Measurements from ENCODE around the gene LBHD2.
"Not testable (repeated sequence)": the region's sequence is repeated elsewhere in the genome, so short reads cannot be mapped to it uniquely, and the experiment has no call there.

The LBHD2 gene

DNA sequence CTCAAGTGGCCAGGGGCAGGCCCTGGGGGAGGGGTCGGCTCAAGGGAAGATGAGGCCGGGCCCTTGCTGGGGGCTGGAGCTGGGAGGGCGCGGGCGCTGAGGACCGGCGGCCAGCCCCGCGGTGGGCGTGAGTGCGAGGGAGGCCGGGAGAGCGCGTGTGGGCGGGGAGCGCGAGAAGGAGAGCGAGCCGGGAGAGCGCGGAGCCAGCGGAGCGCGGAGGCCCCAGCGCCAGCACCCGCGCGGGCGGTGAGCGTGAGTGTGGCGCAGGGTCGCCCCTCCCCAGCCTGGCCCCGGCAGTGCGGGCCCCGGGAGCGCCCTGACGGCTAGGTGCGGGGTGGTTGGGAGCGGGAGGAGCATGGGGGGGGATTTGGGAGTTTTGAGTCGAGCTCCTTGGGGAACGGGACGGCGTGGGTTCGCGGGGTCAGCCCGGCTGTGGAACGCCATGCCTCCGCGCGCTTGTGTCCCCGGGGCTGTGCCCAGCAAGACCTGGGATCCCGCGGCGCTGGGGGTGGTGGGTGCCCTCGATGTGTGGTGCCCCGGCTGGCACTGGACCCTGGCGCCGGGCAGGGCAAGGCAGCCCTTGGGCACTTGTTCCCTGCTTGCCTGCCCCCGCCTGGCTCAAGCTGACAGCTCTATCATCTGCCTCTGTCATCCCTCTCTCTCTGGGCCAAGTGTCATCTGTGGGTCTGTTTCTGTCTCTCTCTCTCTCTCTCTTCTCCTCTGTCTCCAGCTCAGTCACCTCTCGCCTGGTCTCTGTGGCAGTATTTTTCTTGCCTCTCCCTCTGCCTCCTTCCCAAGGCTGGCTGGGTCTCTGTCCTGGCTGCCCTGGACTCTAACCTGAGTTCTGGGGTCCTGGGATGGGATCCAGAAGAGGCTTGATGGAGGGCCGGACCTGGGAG, at the start of gene LBHD2:
Gene LBHD2, plus strand, starts transcription at position 190 of the 899 bp plus-strand sequence. CDS start 1,803 bp downstream, outside the sequence.
- no peak for DNase-seq

DNA sequence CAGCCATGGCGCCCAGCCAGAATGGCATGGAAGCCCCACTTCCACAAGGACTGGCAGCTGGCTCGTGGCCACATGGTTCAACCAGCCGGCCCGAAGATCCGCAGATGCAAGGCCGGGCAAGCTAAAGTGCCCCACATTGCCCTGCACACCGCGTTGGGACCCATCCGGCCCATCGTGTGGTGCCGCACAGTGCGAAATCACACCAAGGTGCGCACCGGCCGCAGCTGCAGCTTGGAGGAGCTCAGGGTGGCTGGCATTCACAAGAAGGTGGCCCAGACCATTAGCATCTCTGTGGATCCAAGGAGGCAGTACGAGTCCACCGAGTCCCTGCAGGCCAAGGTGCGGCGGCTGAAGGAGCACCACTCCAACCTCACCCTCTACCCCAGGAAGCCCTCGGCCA, 42.5 kb upstream of the LBHD2 start:
- DNase-seq = no peak

- no peak for DNase-seq
Measured at GRCh38 chr14:103043257-103044015, 40.6 kb upstream of the LBHD2 start.

- no peak for DNase-seq
Measured at GRCh38 chr14:103045371-103045869, 38.6 kb upstream of the LBHD2 start.

DNA sequence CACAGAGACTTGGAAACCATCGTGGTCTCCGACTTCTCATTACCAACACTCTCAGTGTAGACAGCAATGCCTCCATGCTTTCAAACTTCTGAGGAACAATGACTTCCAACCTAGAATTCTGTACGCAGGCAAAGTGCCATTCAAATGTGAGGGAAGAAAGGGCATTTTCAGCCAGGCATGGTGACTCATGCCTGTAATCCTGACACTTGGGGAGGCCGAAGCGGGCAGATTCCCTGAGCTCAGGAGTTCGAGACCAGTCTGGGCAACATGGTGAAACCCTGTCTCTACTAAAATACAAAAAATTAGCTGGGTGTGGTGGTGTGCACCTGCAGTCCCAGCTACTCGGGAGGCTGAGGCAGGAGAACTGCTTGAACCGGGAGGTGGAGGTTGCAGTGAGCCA, 36.6 kb upstream of the LBHD2 start:
- not testable (repeated sequence) for DNase-seq

- DNase-seq = no peak
Measured at GRCh38 chr14:103050935-103051334, 33.1 kb upstream of the LBHD2 start.

- DNase-seq = no peak
Measured at GRCh38 chr14:103052407-103052806, 31.6 kb upstream of the LBHD2 start.

DNA sequence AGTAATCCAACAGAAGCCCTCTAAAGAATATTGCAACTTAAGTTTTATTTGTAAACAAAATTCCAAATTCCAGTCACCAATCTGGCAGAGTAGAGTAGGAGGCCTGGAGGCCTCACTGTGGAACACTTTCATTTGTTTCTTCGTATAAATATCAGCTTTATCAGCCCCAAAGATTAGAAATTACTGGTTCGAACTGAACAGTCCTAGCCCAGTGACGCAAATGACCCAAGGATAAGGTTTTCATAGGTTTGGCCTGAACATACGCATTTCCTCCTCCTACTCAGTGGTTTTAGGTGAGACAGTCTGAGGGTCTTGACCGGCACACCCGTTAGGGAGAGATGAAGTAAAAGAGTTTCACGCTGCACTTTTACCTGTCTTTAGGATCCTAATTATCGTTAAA, 28.3 kb upstream of the LBHD2 start:
- DNase-seq = no peak

GRCh38 chr14:103056322-103057027, 27.5 kb upstream of the LBHD2 start:
- DNase-seq = no peak

GRCh38 chr14:103057028-103057371, 27.0 kb upstream of the LBHD2 start:
- no peak for DNase-seq

- DNase-seq = no peak
Measured at GRCh38 chr14:103057372-103058163, 26.4 kb upstream of the LBHD2 start, which contains the start of gene CDC42BPB. TSS of gene CDC42BPB (minus strand) at chr14:103057549. CDS start at chr14:103057173, 376 bp downstream.

GRCh38 chr14:103058164-103059055, 25.6 kb upstream of the LBHD2 start:
- no peak for DNase-seq

GRCh38 chr14:103059556-103059955, 24.5 kb upstream of the LBHD2 start:
- no peak for DNase-seq

DNA sequence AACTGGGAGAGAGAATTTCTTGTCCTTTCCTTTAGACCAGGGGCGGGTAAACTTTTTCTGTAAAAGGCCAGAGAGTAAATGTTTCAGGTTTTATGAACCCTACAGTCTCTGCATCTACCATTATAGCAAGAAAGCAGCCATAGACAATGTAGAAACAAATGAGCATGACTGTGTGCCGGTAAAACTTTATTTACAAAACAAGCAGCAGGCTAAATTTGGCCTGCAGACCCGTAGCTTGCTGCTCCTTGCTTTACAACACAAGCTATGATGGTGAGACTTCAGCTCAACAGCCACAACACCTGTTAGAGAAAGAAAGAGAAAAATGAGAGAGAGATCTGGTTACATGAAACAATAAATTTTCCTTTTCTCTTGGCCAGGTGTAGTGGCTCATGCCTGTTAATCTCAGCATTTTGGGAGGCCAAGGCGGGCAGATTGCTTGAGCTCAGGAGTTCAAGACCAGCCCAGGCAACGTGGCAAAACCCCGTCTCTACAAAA, 22.5 kb upstream of the LBHD2 start:
- no peak for DNase-seq

DNA sequence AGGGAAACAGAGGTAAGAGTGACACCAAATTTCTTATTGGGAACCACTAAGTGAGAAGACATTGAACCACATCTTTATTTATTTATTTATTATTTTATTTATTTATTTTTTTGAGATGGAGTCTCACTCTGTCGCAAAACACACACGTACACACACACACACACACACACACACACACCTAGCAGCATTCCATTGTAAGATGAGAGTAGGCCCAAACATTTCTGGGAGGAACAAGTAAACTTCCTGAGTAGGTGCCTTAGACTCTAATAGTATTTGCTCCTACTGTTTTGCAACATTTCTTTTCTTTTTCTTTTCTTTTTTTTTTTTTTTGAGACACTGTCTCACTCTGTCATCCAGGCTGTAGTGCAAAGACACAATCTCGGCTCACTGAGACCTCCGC, 19.6 kb upstream of the LBHD2 start:
- no peak for DNase-seq

- DNase-seq = no peak
Measured at GRCh38 chr14:103064978-103065377, 19.0 kb upstream of the LBHD2 start.

GRCh38 chr14:103065861-103066260, 18.1 kb upstream of the LBHD2 start:
- DNase-seq = no peak

DNA sequence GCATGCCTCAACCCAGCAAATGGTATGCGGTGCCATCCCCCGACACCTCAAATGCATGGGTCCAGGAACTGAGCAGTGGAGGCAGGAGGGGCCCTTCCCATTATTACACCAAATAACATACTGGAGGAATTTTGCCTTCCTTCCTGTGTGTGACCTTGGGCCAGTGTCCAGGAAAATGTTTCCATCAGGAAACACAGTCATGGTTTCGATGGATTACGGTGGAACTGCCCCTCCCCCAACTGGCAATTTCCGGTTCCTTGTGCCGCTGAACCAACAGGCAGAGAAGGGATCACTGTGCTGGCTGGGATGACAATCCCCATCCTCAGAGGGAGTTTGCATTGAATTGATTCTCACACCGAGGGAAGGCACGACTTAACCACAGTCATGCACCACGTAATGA, 17.6 kb upstream of the LBHD2 start:
- DNase-seq = no peak

DNA sequence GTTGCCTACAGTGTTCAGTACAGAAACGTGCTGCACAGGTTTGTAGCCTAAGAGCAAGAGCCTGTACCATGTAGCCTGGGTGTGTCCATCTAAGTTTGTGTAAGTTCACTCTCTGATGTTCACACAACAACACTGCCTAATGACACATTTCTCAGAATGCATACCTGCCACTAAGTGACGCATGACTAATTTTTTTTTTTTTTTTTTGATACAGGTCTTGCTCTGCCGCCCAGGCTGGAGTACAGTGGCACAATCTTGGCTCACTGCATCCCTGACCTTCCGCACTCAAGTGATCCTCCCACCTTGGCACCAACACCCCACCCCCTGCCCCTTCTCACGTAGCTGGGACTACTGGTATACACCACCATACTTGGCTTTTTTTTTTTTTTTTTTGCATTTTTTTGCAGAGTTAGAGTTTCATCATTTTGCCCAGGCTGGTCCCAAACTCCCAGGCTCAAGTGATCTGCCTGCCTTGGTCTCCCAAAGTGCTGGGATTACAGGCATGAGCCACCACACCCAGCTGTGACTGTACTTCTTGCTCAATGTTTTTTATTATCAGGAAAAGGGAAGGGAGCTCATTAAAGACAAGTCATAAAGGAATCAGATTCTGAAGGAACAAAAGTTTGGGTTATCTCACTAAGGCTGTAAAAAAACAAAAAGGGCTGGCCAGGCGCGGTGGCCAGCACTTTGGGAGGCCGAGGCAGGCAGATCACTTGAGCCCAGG, 16.6 kb upstream of the LBHD2 start:
- DNase-seq = no peak

DNA sequence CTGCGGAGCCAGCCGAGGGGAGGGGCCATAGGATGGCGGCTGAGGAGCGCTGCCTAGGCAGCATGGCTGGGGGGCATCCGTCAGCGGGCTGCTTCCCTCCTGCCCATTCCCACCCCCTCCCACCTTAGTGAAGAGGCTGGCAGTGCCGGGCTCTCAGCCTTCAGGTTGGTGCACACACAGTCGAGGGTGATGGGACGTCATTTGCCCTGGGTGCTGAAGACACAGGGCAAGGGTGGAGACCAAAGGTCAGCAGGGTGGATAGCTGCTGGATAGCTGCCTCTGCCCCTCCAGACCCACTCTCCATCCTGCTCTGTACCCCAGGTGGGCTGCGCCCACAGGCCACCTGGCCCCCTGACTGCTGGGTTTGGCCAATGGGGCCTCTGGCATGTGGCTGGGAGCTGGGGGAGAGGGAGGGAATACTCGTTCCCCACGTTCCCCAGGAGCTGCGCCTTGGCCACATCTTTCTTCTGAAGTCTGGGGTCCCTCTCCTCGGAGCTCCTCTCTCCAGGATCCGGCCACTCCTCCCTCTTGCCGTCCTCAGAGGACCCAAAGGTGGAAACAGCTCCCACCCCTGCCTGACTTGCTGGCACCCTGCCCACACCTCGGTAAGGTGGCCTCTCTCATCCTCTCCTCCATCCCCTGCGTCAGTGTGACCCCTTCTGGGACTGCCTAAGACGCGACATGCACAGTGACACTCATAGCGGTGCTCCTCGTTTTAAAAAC, 15.5 kb upstream of the LBHD2 start:
- DNase-seq = no peak

Data from KG1 (cell line).